IMR-90 (cell line): ENCODE measurements around the gene KLF17. TPM values are rescaled to one million over a fixed set of nuclear protein-coding genes. Genes with fewer than 3 reads are reported as not detected.

Source experiments
- ATAC-seq: fragments of 200-7000 bp; cut with Tn5 transposase; 2 replicates; pipeline ENCODE4 v1.9.1; 2020; ENCODE audit warnings: low read depth, mild to moderate bottlenecking, moderate library complexity
- BruUV-seq: library from RNA; stranded (reverse); fragments of 400-500 nt; replicated peaks from 2 replicates; lab custom pipeline; 2021; lab: Mats Ljungman, UMichigan
- CTCF ChIA-PET: fragments of 300-600 bp; formaldehyde crosslinking; extraction: SDS; loops from one replicate; lab custom pipeline; 2021; ENCODE audit warnings: antibody characterized with exemption; lab: Yijun Ruan, JAX
- POLR2A ChIA-PET: fragments of 300-600 bp; sonication (Branson Sonifier 250); formaldehyde crosslinking; loops from one replicate; lab custom pipeline; 2022; ENCODE audit warnings: antibody characterized with exemption; ENCODE audit not compliant: unreplicated experiment; lab: Charles Lee
- DNase-seq: peaks from one replicate; pipeline ENCODE4 v3.0.0; 2013
- H2AFZ ChIP-seq: replicated peaks from 2 replicates; pipeline ENCODE3; 2013; ENCODE audit warnings: low read length, mild to moderate bottlenecking; ENCODE audit not compliant: poor library complexity
- H2AK5ac ChIP-seq: 2 replicates; pipeline ENCODE4 v1.6.1; 2013; ENCODE audit warnings: low read depth, low read length, inconsistent platforms
- H2AK9ac ChIP-seq: replicated peaks from 2 replicates; pipeline ENCODE3; 2013; ENCODE audit warnings: mild to moderate bottlenecking, low read depth, low read length, moderate library complexity; ENCODE audit not compliant: poor library complexity
- H2BK120ac ChIP-seq: 2 replicates; pipeline ENCODE4 v1.6.1; 2013; ENCODE audit warnings: low read depth, low read length, inconsistent platforms
- H2BK15ac ChIP-seq: 3 replicates; pipeline ENCODE4 v1.6.1; 2013; ENCODE audit warnings: low read depth, low read length, inconsistent platforms
- H2BK20ac ChIP-seq: 2 replicates; pipeline ENCODE4 v1.6.1; 2013; ENCODE audit warnings: low read depth, mild to moderate bottlenecking, inconsistent platforms, low read length, moderate library complexity
- H2BK5ac ChIP-seq: 2 replicates; pipeline ENCODE4 v1.6.1; 2013; ENCODE audit warnings: mild to moderate bottlenecking, low read depth, low read length, inconsistent platforms; ENCODE audit not compliant: poor library complexity, severe bottlenecking
- H3K14ac ChIP-seq: replicated peaks from 2 replicates; pipeline ENCODE4 v1.6.1; 2013; ENCODE audit warnings: low read depth, low read length, inconsistent platforms
- H3K18ac ChIP-seq: 2 replicates; pipeline ENCODE4 v1.6.1; 2013; ENCODE audit warnings: low read depth, low read length, control low read depth
- H3K23ac ChIP-seq: 2 replicates; pipeline ENCODE4 v1.6.1; 2013; ENCODE audit warnings: low read depth, low read length, inconsistent platforms
- H3K27ac ChIP-seq: 2 replicates; pipeline ENCODE4 v1.5.1; 2013; ENCODE audit warnings: mild to moderate bottlenecking, control low read depth, low read length; ENCODE audit not compliant: insufficient read depth
- H3K27me3 ChIP-seq: 2 replicates; pipeline ENCODE4 v1.6.1; 2013; ENCODE audit warnings: low read length; ENCODE audit not compliant: control insufficient read depth, insufficient read depth
- H3K36me3 ChIP-seq: 2 replicates; pipeline ENCODE4 v1.6.1; 2013; ENCODE audit warnings: low read length, mixed read lengths; ENCODE audit not compliant: control insufficient read depth, insufficient read depth
- H3K4ac ChIP-seq: 2 replicates; pipeline ENCODE4 v1.6.1; 2013; ENCODE audit warnings: low read depth, low read length, inconsistent platforms
- H3K4me1 ChIP-seq: 2 replicates; pipeline ENCODE4 v1.6.1; 2013; ENCODE audit warnings: low read length, mixed read lengths; ENCODE audit not compliant: control insufficient read depth, insufficient read depth
- H3K4me2 ChIP-seq: 2 replicates; pipeline ENCODE4 v1.6.1; 2013; ENCODE audit warnings: low read depth, mild to moderate bottlenecking, control low read depth, low read length, moderate library complexity
- H3K4me3 ChIP-seq: 2 replicates; pipeline ENCODE4 v1.5.1; 2013; ENCODE audit warnings: low read depth, mild to moderate bottlenecking, control low read depth, low read length, moderate library complexity; ENCODE audit not compliant: insufficient read depth
- H3K56ac ChIP-seq: 2 replicates; pipeline ENCODE4 v1.6.1; 2013; ENCODE audit warnings: low read length, inconsistent platforms; ENCODE audit not compliant: insufficient read depth; ENCODE audit errors: extremely low read depth
- H3K79me1 ChIP-seq, 2 experiments: 2 replicates each; pipeline ENCODE4 v1.6.1; 2013; ENCODE audit warnings: low read length in 2 of 2, inconsistent platforms in 1 of 2, low read depth in 1 of 2
- H3K9ac ChIP-seq: 2 replicates; pipeline ENCODE4 v1.6.1; 2013; ENCODE audit warnings: low read depth, low read length, control low read depth
- H3K9me1 ChIP-seq: 2 replicates; pipeline ENCODE4 v1.6.1; 2013; ENCODE audit warnings: low read length, inconsistent platforms; ENCODE audit not compliant: insufficient read depth
- H3K9me3 ChIP-seq: 2 replicates; pipeline ENCODE4 v1.6.1; 2013; ENCODE audit warnings: low read length; ENCODE audit not compliant: control insufficient read depth, insufficient read depth
- H4K20me1 ChIP-seq: 2 replicates; pipeline ENCODE4 v1.6.1; 2013; ENCODE audit warnings: low read length, inconsistent platforms; ENCODE audit not compliant: insufficient read depth
- H4K5ac ChIP-seq: 2 replicates; pipeline ENCODE4 v1.6.1; 2013; ENCODE audit warnings: mild to moderate bottlenecking, low read depth, low read length, control low read depth
- H4K8ac ChIP-seq, 2 experiments: 2 replicates each; pipeline ENCODE4 v1.6.1; 2013; ENCODE audit warnings: low read depth in 2 of 2, low read length in 2 of 2, control low read depth in 1 of 2, inconsistent platforms in 1 of 2
- H4K91ac ChIP-seq: 2 replicates; pipeline ENCODE4 v1.6.1; 2013; ENCODE audit warnings: low read depth, low read length, inconsistent platforms; ENCODE audit not compliant: insufficient read depth
- BHLHE40 ChIP-seq: fragments of 150-350 bp; IDR thresholded peaks from 2 replicates; pipeline ENCODE4 v1.6.1; 2016; ENCODE audit warnings: mild to moderate bottlenecking, low read depth, low read length
- CEBPB ChIP-seq: IDR thresholded peaks from 2 replicates; pipeline ENCODE4 v1.6.1; 2012; ENCODE audit warnings: low read depth, low read length, improper control_type of control experiment
- FOS ChIP-seq: fragments of 150-350 bp; IDR thresholded peaks from 2 replicates; pipeline ENCODE4 v1.6.1; 2016; ENCODE audit warnings: low read depth, low read length
- MAFK ChIP-seq: IDR thresholded peaks from 2 replicates; pipeline ENCODE4 v1.6.1; 2012; ENCODE audit warnings: low read depth, low read length, improper control_type of control experiment
- MAZ ChIP-seq: IDR thresholded peaks from 2 replicates; pipeline ENCODE4 v1.6.1; 2012; ENCODE audit warnings: low read depth, mild to moderate bottlenecking, low read length, improper control_type of control experiment, moderate library complexity, borderline replicate concordance
- NFE2L2 ChIP-seq: fragments of 150-350 bp; IDR thresholded peaks from 2 replicates; pipeline ENCODE4 v1.6.1; 2016; ENCODE audit warnings: low read depth, mild to moderate bottlenecking, low read length
- RAD21 ChIP-seq: IDR thresholded peaks from 2 replicates; pipeline ENCODE4 v1.6.1; 2012; ENCODE audit warnings: low read length, improper control_type of control experiment
- RFX5 ChIP-seq: IDR thresholded peaks from 2 replicates; pipeline ENCODE4 v1.8.0; 2012; ENCODE audit warnings: low read depth, mild to moderate bottlenecking, low read length, moderate library complexity
- SMC3 ChIP-seq: fragments of 150-350 bp; IDR thresholded peaks from 2 replicates; pipeline ENCODE4 v1.6.1; 2016; ENCODE audit warnings: low read depth, mild to moderate bottlenecking, antibody characterized with exemption, low read length, moderate library complexity
- WGBS, 2 experiments: methylation state at CpG; one replicate each; pipeline versions ENCODE4 v1.1.5 to v1.1.7; 2013; ENCODE audit warnings: missing lambda C conversion rate in 2 of 2; ENCODE audit not compliant: insufficient read length in 1 of 2; ENCODE audit errors: extremely low coverage in 2 of 2; 5-methylcytosine and 5-hydroxymethylcytosine counted together
- dilution Hi-C: fragments of 300-500 bp; cut with HindIII; formaldehyde crosslinking; loops from one replicate; pipeline ENCODE4 v1.14.3; 2018; ENCODE audit warnings: low sequenced_read_pairs; ENCODE audit not compliant: unreplicated experiment
- in situ Hi-C: fragments of 300-500 bp; cut with MboI; formaldehyde crosslinking; loops from 3 replicates; pipeline ENCODE4 v1.14.3; 2019; ENCODE audit warnings: low sequenced_read_pairs, inconsistent platforms, mixed read lengths
- intact Hi-C: fragments of 100-400 bp; cut with micrococcal nuclease; formaldehyde crosslinking; loops from 2 replicates; pipeline ENCODE4 v1.10.0; 2022
- polyA plus RNA-seq, 3 experiments: library from polyadenylated mRNA; depleted of rRNA; stranded (reverse); fragments of >200 nt; gene quantifications; 2 replicates each; pipeline ENCODE4 v1.2.3, GENCODE V29; 2012; ENCODE audit warnings: low replicate concordance in 1 of 3
- total RNA-seq: library from RNA; depleted of rRNA; stranded (reverse); fragments of >200 nt; gene quantifications from 2 replicates; pipeline ENCODE4 v1.2.3, GENCODE V29; 2012
- TF ChIP-seq, protein P1 (sequence below): fragments of 150-350 bp; IDR thresholded peaks from 2 replicates; pipeline ENCODE4 v1.6.1; 2016; ENCODE audit warnings: low read depth, mild to moderate bottlenecking, low read length, moderate library complexity, borderline replicate concordance
- TF ChIP-seq, protein P2 (sequence below): fragments of 150-350 bp; IDR thresholded peaks from 2 replicates; pipeline ENCODE4 v1.6.1; 2017; ENCODE audit warnings: mild to moderate bottlenecking, antibody characterized with exemption, low read length, low read depth

Gene KLF17
- total and polyA plus RNA-seq, 2 of the 4 experiments (the other 2 are of a cell fraction), result 0.17 to 0.36 TPM

DNA sequence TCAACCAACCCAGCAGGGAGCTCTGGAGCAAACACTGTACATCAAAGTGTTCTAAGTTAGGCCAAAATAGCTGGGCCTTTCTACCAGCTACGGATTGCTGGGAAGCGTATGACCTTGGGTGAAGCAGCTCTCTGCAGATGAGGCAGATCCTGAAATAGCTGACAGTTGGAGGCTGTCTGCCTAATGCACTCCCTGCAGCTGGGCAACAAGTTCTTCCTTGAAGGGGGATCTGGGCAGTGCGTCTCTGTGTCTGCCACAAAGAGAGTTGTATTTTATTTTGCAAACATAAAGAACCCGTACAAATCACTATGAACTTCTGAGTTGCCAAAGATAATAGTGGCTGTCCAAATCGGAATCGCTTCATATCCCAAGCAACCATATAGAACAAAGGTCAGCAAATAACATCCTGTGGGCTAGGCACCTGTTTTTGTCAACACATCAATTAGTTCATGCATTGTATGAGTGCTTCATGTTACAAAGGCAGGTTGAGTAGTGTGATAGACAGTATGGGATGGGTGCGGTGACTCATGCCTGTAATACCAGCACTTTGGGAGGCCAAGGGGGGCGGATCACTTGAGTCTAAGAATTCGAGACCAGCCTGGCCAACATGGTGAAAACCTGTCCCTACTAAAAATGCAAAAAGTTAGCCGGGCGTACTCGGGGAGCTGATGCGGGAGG lies 29.1 kb upstream of the KLF17 start:
- H3K27ac ChIP-seq, result no peak overlapping the region
- no peaks in the 10 kb centered on the region; the same call in 1 of the 2 replicates for H3K9me3 ChIP-seq
- H2AK5ac ChIP-seq, result no peak overlapping the region
- H3K18ac ChIP-seq, result no peak overlapping the region
- in situ Hi-C loops (no loop called here), intact Hi-C loops (loop anchor here (5.0 kb wide), 1 partner anchor 228 kb away; no protein-coding TSS in a partner anchor), dilution Hi-C loops (no loop called here)
- no peak overlapping the region for H2BK20ac ChIP-seq
- H3K27me3 ChIP-seq, result peaks cover 2% of the 10 kb centered on the region; the same call in 1 of the 2 replicates
- no peak overlapping the region for H4K91ac ChIP-seq
- POLR2A ChIA-PET, result no interaction called here
- DNase-seq (no peak), ATAC-seq (0 out of 2 replicates have a peak, but pooled peaks have one; percentile 14)
- no peak overlapping the region for H3K4me2 ChIP-seq
- no peak overlapping the region for H2AK9ac ChIP-seq
- CTCF ChIA-PET, result interaction anchor here (0.6 to 1.2 kb wide), 3 partner anchors 8 to 84 kb away, joined by 3 read pairs; no protein-coding TSS in a partner anchor
- H4K20me1 ChIP-seq, result no peaks in the 10 kb centered on the region
- no peak overlapping the region for H3K4me3 ChIP-seq
- no peak overlapping the region for H3K14ac ChIP-seq
- no peak overlapping the region for H4K8ac ChIP-seq
- no peak overlapping the region for H2BK5ac ChIP-seq
- no peak overlapping the region for H2BK15ac ChIP-seq
- no peak overlapping the region for H3K23ac ChIP-seq
- no peak overlapping the region for H3K4ac ChIP-seq
- no peak overlapping the region for H2BK120ac ChIP-seq
- H2AFZ ChIP-seq, result peak overlapping the region; percentile 17
- no peak overlapping the region for H3K9ac ChIP-seq
- no peaks in the 10 kb centered on the region for H3K79me1 ChIP-seq
- BruUV-seq, result no TSS peak
- H3K36me3 ChIP-seq, result no peaks in the 10 kb centered on the region
- H3K9me1 ChIP-seq, result 0 out of 2 replicates have a peak, but pooled peaks cover 3% of the 10 kb centered on the region
- H4K5ac ChIP-seq, result no peak overlapping the region
- H3K4me1 ChIP-seq, result no peaks in the 10 kb centered on the region
- no peak overlapping the region for H3K56ac ChIP-seq
- 44% methylated on average over 2 of the region's 13 CpGs; no CpG with 5 or more reads in 1 of the 2 experiments for WGBS, 2 experiments
- TF ChIP-seq MAZ (no peak), MAFK (no peak), FOS (no peak), RFX5 (no peak), RAD21 (no peak), NFE2L2 (no peak), SMC3 (no peak), CEBPB (no peak), BHLHE40 (no peak)
- TF ChIP-seq, protein P1, sequence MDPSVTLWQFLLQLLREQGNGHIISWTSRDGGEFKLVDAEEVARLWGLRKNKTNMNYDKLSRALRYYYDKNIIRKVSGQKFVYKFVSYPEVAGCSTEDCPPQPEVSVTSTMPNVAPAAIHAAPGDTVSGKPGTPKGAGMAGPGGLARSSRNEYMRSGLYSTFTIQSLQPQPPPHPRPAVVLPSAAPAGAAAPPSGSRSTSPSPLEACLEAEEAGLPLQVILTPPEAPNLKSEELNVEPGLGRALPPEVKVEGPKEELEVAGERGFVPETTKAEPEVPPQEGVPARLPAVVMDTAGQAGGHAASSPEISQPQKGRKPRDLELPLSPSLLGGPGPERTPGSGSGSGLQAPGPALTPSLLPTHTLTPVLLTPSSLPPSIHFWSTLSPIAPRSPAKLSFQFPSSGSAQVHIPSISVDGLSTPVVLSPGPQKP, result no peak
- TF ChIP-seq, protein P2, sequence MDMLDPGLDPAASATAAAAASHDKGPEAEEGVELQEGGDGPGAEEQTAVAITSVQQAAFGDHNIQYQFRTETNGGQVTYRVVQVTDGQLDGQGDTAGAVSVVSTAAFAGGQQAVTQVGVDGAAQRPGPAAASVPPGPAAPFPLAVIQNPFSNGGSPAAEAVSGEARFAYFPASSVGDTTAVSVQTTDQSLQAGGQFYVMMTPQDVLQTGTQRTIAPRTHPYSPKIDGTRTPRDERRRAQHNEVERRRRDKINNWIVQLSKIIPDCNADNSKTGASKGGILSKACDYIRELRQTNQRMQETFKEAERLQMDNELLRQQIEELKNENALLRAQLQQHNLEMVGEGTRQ, result no peak
